CD4-positive, alpha-beta T cell treated with Interleukin-2 at 100 ng/mL for 4 hours (primary cell): Measurements from ENCODE around the gene TAX1BP3.
"Not testable (repeated sequence)": the region's sequence is repeated elsewhere in the genome, so short reads cannot be mapped to it uniquely, and the experiment has no call there.

Source experiments
- DNase-seq: peaks from one replicate; pipeline ENCODE4 v3.0.0-alpha.2; 2020; ENCODE audit warnings: low spot score

The TAX1BP3 gene, protein sequence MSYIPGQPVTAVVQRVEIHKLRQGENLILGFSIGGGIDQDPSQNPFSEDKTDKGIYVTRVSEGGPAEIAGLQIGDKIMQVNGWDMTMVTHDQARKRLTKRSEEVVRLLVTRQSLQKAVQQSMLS

DNA sequence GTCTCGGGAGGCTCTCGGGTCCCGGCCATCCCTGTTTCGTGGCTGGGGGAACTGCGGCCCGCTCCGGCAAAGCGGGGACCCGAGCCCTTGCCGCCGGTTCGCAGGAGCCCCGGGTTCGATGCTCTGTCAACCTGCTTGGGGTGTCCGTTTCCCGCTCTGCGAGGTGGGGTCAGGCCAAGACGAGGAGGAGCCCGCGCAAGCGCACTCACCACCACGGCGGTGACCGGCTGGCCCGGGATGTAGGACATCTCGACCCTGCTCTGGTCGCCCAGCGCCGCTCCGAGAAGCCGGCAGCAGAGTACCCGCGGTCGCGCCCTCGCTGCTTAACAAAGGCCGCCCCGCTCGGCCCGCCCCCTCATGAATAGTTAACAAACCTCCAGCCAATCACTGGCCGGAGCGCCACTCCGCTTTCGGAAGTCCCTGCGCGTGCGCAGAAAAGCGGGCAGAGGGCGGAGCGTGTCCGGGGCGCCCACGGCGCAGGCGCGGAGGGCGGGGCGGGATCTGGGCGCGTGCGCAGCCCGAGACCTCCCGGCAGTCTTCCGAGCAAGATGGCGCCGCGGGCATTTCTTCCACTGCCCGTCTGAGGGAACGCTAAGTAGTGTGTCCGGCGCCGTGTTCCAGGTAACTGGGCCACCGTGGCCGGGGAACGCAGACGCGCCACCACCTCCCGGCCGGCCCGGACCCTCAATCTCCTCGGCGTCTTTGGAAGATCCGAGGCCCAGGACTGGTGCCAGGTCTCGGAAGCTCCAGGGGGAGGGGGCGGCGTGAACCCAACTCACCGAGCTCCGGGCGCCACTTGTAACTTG is at the start of gene TAX1BP3, which contains the start of gene EMC6:
TAX1BP3 (minus strand) TSS at position 300 of the 806 bp plus-strand sequence; CDS start at position 248, 52 bp downstream.
EMC6 (plus strand) TSS at position 534 of the 806 bp plus-strand sequence. CDS start 335 bp downstream, outside the sequence.
- DNase-seq = peak; percentile 98

DNA sequence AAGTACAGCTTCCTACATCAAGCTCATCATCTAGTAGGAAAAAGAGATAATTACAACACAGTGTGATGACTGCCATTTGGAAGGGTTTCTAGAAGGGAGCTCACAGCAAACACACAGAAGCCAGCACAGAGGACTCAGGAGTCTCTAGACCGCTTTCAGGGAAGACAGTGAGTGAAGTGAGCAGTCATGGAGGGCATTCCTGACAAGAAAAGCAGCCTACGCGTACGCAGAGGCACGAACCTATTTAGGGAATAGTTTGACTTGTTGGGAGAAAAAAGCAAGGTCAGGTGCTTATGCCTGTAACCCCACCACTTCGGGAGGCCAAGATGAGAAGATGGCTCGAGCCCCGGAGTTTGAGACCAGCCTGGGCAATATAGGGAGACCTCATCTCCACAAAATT is 46.9 kb upstream of the TAX1BP3 start:
- no peak for DNase-seq

DNA sequence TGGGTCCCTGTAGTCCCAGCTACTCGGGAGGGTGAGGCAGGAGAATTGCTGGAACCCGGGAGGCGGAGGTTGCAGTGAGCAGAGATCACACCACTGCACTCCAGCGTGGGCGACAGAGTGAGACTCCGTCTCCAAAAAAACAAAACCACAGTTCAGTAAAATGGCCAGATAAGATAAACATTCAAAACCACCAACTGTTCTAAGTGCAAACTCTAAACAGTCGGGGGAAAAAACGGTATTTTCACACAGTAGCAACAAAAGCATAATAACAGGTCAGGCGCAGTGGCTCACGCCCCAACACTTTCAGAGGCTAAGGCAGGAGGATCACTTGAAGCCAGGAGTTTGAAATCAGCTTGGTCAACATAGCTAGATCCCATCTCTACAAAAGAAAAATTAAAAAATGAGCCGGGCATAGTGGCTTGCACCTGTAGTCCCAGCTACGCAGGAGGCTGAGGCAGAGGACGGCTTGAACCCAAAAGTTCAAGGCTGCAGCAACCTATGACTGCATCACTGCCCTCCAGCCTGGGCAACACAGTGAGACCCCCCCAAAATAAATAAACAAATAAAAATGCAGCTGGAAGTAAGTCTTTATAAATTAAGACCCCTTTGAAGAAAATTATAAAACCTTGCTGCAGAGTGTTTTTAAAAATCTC is 44.6 kb upstream of the TAX1BP3 start:
- DNase-seq = peak; percentile 33

DNA sequence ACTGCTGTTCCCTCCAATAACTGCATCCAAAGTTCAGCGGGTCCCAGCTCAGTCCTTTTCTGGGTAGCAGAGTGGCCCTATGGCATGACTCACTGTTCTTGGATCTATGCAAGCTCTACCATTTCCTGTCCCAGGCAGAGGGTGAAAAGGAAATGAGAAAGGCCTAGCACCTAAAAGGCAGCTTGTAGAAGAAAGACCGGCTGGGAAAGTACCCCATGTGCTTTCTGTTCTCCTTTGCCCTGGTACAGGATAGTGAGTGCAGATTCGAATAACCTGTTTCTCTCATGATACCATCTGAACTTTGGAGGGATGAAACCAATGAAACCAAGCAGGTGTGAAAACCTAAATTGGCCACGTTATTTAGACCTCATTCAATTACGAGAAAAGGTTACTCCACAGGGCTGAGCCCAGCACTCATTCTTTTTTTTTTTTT is 42.6 kb upstream of the TAX1BP3 start:
- peak; percentile 95 for DNase-seq

DNA sequence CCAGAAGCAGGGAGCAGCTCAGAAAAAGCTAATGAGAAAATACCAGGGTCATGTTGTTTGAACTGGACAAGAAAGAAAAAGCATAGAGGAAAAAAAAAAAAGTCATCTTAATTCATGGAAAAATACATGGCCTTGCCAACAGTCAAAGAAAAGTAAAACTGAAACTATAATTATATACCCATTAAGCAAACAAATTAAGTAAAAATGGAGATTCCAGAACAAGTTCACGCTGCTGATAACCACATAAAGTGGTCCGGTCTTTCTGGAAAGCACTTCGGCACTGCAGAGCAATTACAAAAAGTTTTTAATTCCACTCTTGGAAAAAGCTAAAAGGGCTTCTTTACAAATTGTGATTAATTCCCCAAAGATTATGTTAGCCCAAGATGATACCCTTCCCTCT is 40.0 kb upstream of the TAX1BP3 start:
- no peak for DNase-seq

DNA sequence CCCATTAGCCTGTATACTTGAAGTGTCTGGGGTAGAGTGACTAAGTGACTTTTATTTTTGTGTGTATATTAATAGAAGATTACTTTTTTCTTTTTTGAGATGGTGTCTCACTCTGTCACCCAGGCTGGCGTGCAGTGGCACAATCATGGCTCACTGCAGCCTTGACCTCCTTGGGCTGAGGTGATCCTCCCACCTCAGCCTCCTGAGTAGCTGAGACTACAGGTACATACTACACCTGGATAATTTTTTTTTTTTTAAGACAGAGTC is 37.3 kb upstream of the TAX1BP3 start:
- DNase-seq = not testable (repeated sequence)

DNA sequence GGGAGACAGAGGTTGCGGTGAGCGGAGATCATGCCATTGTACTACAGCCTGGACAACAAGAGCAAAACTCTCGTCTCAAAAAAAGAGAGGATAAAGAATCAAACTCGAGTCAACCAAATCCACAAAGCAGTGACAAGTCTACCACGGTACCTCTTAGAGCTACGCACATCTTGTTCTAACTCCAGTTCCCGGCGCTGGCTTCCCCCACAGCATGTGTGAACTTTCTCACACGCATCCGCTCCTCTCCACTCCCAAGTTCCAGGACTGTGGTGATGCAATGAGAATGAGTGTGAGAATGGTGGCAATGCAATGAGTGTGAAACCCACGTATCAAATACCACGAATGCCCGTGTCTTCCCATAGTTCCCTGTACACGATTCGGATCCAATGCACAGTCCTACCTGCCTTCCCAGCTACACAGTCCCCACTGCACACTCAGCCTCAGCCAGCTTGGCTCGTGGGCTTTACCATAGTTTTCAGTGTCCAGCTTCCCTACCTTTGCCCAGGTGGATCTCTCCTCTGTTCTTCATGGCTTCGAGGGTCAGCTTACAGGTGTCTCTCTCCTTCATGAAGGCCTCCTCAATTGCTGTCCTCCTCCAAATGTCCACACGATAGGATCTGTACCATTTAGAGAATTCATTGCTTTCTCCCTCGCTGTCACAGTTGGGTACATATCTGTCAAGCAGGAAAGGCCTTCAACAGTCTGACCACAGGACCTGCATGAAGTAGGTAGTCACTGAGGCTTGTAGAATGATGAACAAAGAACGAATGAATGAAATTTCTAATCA is 36.7 kb upstream of the TAX1BP3 start:
- no peak for DNase-seq

DNA sequence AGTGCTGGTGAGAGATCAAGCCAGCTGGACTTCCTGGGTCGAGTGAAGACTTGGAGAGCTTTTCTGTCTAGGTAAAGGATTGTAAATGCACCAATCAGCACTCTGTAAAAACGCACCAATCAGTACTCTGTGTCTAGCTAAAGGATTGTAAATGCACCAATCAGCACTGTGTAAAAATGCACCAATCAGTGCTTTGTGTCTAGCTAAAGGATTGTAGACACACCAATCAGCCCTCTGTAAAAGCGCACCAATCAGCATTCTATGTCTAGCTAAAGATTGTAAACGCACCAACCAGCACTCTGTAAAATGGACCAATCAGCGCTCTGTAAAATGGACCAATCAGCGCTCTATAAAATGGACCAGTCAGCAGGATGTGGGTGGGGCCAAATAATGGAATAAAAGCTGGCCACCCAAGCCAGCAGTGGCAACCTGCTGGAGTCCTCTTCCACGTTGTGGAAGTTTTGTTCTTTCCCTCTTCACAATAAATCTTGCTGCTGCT is 33.7 kb upstream of the TAX1BP3 start:
- DNase-seq = not testable (repeated sequence)

DNA sequence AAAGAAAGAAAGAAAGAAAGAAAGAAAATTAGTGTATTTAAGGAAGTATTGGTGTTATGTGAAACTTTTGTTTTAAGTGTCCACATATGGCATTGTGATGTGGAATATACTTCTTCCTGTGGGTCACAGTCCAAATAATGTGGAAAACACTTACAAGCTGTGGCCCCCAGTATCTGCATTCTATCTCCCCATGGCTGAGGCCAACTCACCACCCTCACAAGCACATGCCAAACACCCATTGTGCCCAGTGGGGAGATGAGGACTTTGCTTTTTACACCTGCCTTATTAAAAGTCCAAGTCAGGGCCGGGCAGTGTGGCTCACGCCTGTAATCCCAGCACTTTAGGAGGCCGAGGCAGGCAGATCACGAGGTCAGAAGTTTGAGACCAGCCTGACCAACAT is 31.6 kb upstream of the TAX1BP3 start:
- DNase-seq = no peak

DNA sequence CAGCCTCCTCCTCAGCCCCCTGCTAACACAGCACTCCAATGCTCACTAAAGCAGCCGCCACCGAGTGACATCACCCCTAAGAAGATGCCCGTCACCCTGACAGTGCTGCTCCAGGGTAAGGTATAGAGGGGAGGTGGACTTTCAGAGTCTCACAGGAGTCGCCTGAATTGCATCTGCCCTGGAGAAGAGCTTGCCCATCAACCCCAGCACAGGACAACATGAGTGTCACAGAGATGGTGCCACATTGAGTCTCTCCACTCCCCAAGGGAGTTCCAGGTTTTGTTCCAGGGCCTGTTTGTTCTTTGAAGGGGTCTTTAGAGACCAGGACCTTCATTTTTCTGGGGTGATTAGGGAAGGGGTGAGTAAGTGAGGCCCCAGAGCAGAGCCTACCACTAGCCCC is 29.8 kb upstream of the TAX1BP3 start:
- no peak for DNase-seq

DNA sequence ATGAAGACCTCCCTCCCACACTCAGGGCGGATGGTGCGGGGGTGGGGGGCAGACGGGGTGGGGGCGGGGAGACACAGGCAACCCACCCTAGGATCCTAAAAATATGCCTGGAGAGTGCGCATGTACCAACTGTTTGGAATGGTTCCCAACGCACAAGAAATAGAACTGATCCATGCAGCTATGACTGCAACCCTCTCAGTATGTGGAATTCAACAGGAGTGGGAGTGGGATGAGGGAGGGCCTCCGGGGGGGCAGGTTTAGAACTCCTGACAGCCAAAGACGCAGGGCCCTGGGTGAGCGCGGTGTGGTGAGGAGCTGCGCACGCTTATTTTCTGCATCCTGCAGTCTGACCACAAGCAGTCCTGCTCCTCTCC is 28.7 kb upstream of the TAX1BP3 start:
- no peak for DNase-seq

DNA sequence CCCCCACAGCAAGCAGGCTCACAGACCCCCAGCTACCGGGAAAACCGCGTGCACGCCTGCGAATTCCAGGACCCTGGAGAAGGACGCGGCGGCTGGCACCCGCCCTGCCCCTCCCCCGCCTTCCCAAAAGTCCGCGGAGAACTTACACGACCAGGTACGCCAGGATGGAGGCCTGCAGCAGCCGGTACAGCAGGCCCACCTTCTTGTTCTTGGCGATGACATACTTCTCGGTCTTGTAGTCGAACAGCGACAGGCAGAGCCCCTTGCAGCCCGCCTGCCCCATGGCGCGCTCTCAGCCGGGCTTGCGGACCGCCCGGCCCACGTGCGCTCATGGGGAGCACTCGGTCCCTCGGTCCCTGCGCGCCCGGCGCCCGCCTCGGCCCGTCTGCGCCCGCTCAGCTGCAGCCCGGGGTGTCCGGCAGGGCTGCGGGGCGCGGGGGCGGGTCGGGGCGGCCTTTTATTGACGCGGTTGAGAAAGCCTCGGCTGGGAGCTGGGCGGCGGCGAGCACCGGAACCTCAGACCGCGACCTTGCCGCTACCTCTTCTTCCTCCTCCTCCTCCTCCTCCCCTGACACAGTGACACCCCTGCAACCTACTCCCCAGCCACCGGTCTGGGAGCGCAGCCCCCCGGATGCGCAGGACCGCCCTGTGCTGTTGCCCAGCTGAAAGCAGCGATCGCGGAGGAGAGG is 27.5 kb upstream of the TAX1BP3 start, which contains the start of gene P2RX5:
P2RX5 (minus strand) TSS at position 433 of the 689 bp plus-strand sequence; CDS start at position 283, 150 bp downstream.
- DNase-seq = peak; percentile 45

DNA sequence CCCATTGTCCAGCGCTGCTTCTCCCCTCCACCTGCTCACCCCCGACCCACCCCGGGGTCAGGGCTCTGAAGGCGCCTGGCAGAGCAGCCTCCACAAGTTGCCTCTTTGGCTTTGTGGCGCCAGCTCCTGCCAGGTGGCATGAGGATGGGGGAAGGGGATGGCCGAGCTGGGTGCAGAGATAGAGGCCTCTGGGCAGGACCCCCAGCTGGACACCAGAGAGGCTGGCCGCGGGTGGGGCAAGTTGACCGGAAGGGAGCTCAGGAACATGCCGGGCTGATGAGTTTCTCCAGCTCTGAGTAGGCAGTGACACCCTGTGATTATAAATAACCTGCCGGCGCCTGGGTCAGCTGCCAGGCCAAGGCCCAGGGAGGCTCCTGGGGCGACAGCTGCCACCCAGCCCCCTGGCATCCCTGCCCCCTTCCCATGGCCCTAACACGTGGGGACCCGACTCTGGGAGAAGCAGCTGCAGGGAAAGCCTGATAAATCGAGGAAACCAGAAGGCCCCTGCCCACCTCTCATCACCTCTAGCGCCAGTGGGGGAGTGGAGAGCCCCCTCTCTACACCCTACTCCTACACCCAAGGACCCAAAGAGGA is 26.8 kb upstream of the TAX1BP3 start:
- DNase-seq = no peak

DNA sequence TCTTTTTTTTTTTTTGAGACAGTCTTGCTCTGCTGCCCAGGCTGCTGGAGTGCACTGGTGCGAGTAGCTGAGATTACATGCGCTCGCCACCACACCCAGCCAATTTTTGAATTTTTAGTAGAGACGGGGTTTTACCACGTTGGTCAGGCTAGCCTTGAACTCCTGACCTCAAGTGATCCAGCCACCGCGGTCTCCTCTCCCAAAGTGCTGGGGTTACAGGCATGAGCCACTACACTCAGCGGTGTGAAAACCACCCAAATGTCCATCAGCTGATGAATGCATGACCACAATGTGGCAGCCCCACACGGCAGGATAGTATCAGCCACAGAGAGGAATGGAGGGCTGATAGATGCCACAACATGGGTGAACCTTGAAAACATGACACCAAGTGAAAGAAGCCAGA is 25.5 kb upstream of the TAX1BP3 start:
- peak; percentile 51 for DNase-seq

DNA sequence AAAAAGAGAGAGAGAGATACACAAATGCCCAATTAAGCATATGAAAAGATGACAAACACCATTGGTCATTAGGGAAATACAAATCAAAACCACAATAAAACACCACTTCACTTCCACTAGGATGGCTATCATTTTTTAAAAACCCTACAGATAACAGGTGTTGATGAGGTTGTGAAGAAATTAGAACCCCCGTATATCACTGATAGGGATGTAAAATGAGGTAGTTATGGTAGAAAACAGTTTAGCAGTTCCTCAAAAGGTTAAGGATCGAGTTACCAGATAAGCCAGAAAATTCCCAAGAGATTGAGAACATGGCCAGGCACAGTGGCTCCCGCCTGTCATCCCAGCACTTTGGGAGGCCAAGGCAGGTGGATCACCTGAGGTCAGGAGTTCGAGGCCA is 24.8 kb upstream of the TAX1BP3 start:
- DNase-seq = no peak

DNA sequence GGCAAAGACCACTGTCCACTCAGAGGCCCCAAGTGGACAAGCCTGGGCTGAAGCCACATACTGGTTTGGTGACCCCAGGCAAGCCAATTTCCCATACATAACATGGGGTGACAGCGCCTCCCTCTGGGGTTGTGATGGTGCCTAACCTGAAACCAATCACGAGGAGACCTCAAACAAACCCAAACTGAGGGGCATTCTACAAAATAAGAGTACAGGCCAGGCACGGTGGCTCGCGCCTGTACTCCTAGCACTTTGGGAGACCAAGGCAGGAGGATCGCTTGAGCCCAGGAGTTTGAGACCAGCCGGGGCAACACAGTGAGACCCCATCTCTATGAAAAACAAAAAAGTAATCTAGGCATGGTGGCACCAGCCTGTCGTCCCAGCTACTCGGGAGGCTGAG is 24.0 kb upstream of the TAX1BP3 start:
- DNase-seq = no peak

DNA sequence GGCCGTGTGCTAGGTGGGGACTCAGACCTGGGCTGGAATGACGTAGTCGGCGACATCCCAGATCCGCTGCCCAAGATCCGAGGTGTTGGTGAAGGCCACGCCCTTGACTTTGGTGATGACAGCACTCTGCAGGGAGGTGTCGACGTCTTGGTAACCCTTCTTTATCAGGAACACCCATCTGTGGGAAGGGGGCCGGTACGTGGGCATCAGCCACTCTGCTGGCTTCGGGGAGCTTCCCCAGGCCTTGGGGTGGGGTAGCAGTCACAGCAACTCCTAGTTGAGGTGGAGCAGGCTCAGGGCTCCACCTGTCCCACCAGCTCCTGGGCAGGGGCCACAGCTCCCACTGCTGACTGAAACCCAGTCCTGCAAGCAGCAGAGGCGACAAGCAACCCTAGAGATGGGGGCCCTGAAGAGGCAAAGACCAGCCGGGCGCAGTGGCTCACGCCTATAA is 23.3 kb upstream of the TAX1BP3 start:
- no peak for DNase-seq

DNA sequence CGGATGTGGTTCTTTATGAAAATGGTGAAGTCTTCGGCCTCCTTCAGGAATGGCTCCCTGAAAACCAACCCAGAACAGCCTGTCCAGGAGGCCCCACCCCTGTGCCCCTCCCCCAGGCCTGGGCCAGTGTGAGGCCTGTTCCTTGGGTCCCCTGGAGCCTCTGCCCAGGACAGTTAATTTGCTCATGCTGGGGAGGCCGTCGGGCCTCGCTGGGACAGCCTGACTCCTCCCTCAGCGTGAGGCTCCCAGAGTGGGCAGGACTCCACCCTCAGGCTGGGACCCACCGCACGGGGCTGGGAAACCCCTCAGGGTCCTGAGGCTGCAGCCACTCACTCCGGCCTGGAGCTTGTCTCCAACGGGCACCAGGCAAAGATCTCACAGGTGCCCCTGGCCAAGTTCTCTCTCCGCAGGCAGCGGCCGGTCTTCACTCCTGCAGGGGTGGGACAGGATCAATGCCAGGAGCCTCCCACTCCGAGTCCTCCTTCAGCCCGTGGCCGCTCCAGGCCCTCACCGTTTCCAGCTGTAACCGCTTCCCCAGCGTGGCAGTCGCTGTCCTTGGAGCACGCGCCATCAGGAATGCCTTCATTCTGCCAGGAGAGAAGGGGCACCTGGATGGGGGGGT is 21.8 kb upstream of the TAX1BP3 start:
- DNase-seq = no peak

DNA sequence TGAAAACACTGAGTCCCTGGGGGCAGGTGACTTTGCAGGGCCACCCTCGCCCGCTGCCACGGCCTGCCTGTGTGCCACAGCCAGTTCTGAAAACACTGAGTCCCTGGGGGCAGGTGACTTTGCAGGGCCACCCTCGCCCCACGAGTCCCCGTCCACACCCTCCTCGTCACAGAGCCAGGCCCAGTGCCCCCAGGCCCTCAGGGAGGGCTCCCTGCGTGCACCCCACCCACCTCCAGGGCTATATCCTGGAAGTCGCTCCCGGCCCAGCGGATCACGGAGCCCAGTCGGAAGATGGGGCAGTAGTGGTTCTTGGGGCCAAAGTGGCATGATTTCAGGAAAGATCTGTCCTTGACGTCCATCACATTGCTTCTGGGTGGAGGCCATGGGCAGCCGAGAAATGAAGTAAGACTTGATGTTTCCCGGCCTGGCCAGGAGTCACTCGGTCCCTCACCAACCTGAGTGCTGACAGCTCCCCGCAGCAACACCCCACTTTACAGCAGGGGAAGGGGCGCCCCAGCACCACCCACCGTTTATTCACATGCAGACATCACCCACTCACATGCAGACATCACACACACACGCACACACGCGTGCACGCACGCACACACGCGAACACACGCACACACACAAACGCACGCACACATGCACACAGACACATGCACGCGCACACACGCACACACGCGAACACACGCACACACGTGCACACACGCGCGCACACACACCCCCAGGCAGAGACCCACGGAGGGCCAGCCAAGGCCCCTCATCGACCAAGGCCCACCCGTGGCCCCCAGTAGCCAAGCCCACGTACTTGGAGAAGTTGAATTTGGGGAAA is 21.1 kb upstream of the TAX1BP3 start:
- DNase-seq = no peak

DNA sequence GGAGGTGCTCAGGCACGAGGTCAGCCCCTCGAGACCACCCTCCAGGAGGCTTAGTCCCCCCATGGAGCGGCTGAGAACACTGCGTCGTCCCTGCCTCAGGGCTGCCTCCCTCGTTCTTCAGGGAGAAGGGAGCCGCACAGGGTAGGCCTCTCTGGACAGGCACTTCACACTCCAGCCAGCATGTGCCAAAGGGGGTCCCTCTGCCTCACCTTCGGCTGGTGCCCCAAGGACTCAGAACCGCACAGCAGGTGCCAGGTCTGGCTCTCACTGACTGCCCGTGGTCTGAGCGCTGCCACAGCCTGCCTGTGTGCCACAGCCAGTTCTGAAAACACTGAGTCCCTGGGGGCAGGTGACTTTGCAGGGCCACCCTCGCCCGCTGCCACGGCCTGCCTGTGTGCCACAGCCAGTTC is 20.5 kb upstream of the TAX1BP3 start:
- no peak for DNase-seq
